Measurements from ENCODE around the gene MRPL40. TPM values are rescaled to one million over a fixed set of nuclear protein-coding genes. Genes with fewer than 3 reads are reported as not detected.

MRPL40 gene
- total and polyA plus RNA-seq, 9 donors: 21.1 to 46.9 (median 28.8) TPM

DNA sequence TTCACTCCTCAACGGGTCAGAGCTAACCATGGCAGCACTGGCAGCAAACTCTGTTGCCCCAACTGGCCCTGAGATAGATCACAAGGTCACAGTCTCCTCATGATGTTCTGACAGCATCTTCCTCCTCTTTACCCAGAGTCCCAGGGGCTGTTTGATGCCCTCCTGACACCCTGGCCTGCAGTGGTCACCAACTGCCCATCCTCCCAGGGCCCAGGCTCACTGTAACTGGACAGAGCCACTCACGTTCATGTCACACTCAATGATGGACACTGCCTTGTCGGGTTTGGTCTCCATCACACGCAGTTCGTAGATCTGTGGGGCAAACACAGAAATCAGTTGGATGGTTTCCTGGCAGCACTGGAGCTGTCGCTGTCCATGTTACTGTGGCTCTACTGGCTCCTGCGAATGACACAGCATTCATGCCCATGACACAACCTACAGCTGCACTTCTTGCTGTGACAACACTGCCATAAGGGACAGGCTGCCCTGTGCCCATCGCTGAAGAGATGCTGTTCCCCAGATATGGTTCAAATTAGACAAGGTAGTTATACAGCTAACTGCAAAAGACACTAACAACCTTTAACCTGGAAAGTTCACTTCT, 25.6 kb downstream of the MRPL40 start:
- intact Hi-C loops (cut with DNase I): no loop called here
- Histone ChIP-seq H3K4me3 (no peak overlapping the region), H3K36me3 (no peaks in the 10 kb centered on the region), H3K27ac (no peak overlapping the region), H3K9me3 (no peaks in the 10 kb centered on the region), H3K27me3 (no peaks in the 10 kb centered on the region), H3K4me1 (ENCODE audit: insufficient read depth) (no peaks in the 10 kb centered on the region)
- WGBS, 3 donors: 92 to 95% (median 94%) methylated on average over 8 of the region's 8 CpGs
- TF ChIP-seq EP300 (IDR thresholded peaks at IDR 0.05): no peak
- TF ChIP-seq, protein P1, sequence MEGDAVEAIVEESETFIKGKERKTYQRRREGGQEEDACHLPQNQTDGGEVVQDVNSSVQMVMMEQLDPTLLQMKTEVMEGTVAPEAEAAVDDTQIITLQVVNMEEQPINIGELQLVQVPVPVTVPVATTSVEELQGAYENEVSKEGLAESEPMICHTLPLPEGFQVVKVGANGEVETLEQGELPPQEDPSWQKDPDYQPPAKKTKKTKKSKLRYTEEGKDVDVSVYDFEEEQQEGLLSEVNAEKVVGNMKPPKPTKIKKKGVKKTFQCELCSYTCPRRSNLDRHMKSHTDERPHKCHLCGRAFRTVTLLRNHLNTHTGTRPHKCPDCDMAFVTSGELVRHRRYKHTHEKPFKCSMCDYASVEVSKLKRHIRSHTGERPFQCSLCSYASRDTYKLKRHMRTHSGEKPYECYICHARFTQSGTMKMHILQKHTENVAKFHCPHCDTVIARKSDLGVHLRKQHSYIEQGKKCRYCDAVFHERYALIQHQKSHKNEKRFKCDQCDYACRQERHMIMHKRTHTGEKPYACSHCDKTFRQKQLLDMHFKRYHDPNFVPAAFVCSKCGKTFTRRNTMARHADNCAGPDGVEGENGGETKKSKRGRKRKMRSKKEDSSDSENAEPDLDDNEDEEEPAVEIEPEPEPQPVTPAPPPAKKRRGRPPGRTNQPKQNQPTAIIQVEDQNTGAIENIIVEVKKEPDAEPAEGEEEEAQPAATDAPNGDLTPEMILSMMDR (IDR thresholded peaks at IDR 0.05): no peak
- no peak for TF ChIP-seq POLR2A (IDR thresholded peaks at IDR 0.05)
- no peak for DNase-seq

DNA sequence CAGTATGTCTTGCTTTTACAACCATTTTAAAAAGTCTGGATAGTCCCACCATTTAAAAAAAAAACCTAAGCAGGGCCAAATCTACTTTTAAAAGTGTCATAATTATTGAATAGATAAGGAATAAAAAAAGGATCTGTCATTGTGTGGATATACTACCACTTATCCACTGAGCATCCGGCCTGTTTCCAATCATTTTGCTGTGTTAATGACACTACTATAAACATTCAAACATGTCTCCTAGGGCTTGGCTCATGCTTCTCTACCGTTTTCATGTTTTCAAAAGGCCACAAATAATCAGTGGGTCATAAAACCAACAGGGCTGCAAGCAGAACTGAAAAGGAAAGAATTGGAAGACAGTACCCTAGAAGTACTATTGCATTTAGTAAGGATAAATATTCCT, 27.7 kb downstream of the MRPL40 start:
- TF ChIP-seq, protein P1 (IDR thresholded peaks at IDR 0.05): no peak
- no peak for TF ChIP-seq EP300 (IDR thresholded peaks at IDR 0.05)
- no peak for TF ChIP-seq POLR2A (IDR thresholded peaks at IDR 0.05)
- Histone ChIP-seq H3K27me3 (no peaks in the 10 kb centered on the region), H3K27ac (no peak overlapping the region), H3K36me3 (no peaks in the 10 kb centered on the region), H3K9me3 (no peaks in the 10 kb centered on the region), H3K4me3 (no peak overlapping the region), H3K4me1 (ENCODE audit: insufficient read depth) (no peaks in the 10 kb centered on the region)
- intact Hi-C loops (cut with DNase I): no loop called here
- no peak for DNase-seq
- WGBS, 3 donors: 45 to 67% (median 53%) methylated on average over 2 of the region's 2 CpGs

DNA sequence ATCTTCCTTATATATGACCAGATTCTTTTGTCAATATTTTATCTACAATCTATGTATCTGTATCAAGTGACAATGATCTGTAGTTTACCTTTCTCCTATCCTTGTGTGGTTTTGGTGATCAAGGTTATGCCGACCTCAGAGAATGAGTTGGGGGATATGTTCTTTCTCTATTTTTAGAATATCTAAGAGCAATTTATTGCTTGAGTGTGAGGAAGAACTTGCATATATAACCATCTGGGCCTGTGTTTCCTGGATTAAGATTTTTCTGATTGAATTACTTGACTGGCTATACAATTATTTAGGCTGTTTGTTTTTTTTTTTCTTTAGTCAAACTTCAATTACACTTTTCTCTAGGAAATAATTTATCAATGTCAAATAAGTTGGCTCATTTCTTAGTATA, 29.2 kb downstream of the MRPL40 start:
- H3K36me3 ChIP-seq: no peaks in the 10 kb centered on the region
- H3K27ac ChIP-seq: no peak overlapping the region
- no peaks in the 10 kb centered on the region for H3K27me3 ChIP-seq
- H3K4me3 ChIP-seq: no peak overlapping the region
- H3K9me3 ChIP-seq: no peaks in the 10 kb centered on the region
- 78 to 84% (median 83%) methylated on average over 1 of the region's 1 CpG for WGBS, 3 donors
- intact Hi-C loops (cut with DNase I): no loop called here
- TF ChIP-seq EP300 (IDR thresholded peaks at IDR 0.05) (no peak), POLR2A (IDR thresholded peaks at IDR 0.05) (no peak)
- H3K4me1 ChIP-seq (ENCODE audit: insufficient read depth): no peaks in the 10 kb centered on the region
- DNase-seq: no peak

DNA sequence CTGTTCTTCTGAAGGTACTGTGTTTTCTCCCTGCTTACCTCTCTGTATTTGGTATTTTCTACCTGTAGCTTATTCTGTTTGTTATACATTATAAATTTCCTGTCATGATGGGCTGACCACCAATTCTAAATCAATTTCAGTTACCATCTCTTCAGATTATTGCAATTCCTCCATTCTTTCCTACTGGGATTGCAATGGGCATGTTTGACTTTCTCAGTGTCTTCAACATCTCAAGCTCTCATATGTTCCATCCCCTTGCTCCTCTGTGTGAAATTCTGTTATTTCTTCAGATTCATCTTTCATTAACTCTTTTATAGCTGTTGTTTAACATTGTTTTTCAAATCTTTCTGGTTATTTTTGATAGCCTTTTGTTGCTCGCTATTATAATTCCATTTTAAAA, 30.7 kb downstream of the MRPL40 start:
- H3K4me3 ChIP-seq: no peak overlapping the region
- TF ChIP-seq EP300 (IDR thresholded peaks at IDR 0.05) (no peak), POLR2A (IDR thresholded peaks at IDR 0.05) (no peak)
- TF ChIP-seq, protein P1 (IDR thresholded peaks at IDR 0.05): no peak
- no peak for DNase-seq
- H3K9me3 ChIP-seq: no peaks in the 10 kb centered on the region
- WGBS, 3 donors: 97 to 100% (median 99%) methylated on average over 1 of the region's 1 CpG
- H3K36me3 ChIP-seq: no peaks in the 10 kb centered on the region
- H3K27me3 ChIP-seq: no peaks in the 10 kb centered on the region
- no peaks in the 10 kb centered on the region for H3K4me1 ChIP-seq (ENCODE audit: insufficient read depth)
- H3K27ac ChIP-seq: no peak overlapping the region
- intact Hi-C loops (cut with DNase I): no loop called here
